HUES6 (cell line): ENCODE data around the gene IER5L.

Experiments
- H3K27ac ChIP-seq: 2 replicates; pipeline ENCODE4 v1.7.0; 2013; ENCODE audit warnings: low read depth, mild to moderate bottlenecking, low read length, inconsistent platforms
- H3K27me3 ChIP-seq: 2 replicates; pipeline ENCODE4 v1.6.1; 2013; ENCODE audit warnings: low read length; ENCODE audit not compliant: control insufficient read depth, insufficient read depth
- H3K36me3 ChIP-seq: 2 replicates; pipeline ENCODE4 v1.6.1; 2013; ENCODE audit warnings: low read length; ENCODE audit not compliant: control insufficient read depth, insufficient read depth
- H3K4me1 ChIP-seq: 2 replicates; pipeline ENCODE4 v1.6.1; 2013; ENCODE audit warnings: low read length; ENCODE audit not compliant: control insufficient read depth, insufficient read depth
- H3K4me3 ChIP-seq: 2 replicates; pipeline ENCODE4 v1.5.1; 2013; ENCODE audit warnings: low read depth, low read length
- H3K9ac ChIP-seq: one replicate; pipeline ENCODE4 v1.6.1; 2013; ENCODE audit warnings: mild to moderate bottlenecking, low read length
- H3K9me3 ChIP-seq: 2 replicates; pipeline ENCODE4 v1.6.1; 2013; ENCODE audit warnings: low read depth, low read length; ENCODE audit not compliant: control insufficient read depth, insufficient read depth

Gene IER5L

GRCh38 chr9:129160712-129161533, 17.1 kb downstream of the IER5L start:
- H3K4me3 ChIP-seq = no peak overlapping the region
- no peak overlapping the region for H3K9ac ChIP-seq
- H3K4me1 ChIP-seq = peaks cover 11% of the 10 kb centered on the region; the same call in 1 of the 2 replicates
- H3K27me3 ChIP-seq = no peaks in the 10 kb centered on the region
- H3K36me3 ChIP-seq = 0 out of 2 replicates have a peak, but pooled peaks cover 2% of the 10 kb centered on the region
- no peak overlapping the region for H3K27ac ChIP-seq
- H3K9me3 ChIP-seq = no peaks in the 10 kb centered on the region

GRCh38 chr9:129156163-129156562, 21.9 kb downstream of the IER5L start:
- Histone ChIP-seq H3K4me1 (no peaks in the 10 kb centered on the region), H3K4me3 (no peak overlapping the region), H3K9me3 (no peaks in the 10 kb centered on the region), H3K36me3 (peaks cover 14% of the 10 kb centered on the region), H3K27me3 (no peaks in the 10 kb centered on the region), H3K9ac (no peak overlapping the region), H3K27ac (no peak overlapping the region)

- Histone ChIP-seq H3K9ac (no peak overlapping the region), H3K27me3 (no peaks in the 10 kb centered on the region), H3K4me3 (no peak overlapping the region), H3K9me3 (no peaks in the 10 kb centered on the region), H3K4me1 (no peaks in the 10 kb centered on the region), H3K36me3 (peaks cover 21% of the 10 kb centered on the region), H3K27ac (no peak overlapping the region)
Observed at GRCh38 chr9:129154866-129155477, 23.1 kb downstream of the IER5L start.

DNA sequence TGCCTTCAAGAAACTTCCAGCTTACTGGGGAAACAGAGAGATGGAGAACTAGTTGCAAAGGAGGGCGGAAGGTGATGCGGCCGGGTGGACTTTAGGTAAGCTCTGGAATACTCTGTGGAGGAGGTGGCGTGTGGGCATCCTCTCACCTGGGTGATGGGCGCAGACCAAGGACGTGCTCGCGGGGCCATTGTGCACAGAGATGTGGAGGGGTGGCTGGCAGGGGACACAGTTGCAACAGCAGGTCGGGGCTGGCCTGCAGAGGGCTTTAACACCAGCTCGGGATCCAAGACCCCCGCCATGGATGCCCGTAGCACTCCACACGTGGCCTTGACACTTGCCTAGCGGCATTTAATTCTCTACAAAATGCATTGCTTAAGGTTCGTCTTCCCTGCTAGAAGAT, 26.6 kb downstream of the IER5L start:
- H3K27me3 ChIP-seq = no peaks in the 10 kb centered on the region
- H3K27ac ChIP-seq = no peak overlapping the region
- H3K9ac ChIP-seq = no peak overlapping the region
- peaks cover 7% of the 10 kb centered on the region for H3K4me1 ChIP-seq
- no peak overlapping the region for H3K4me3 ChIP-seq
- H3K9me3 ChIP-seq = no peaks in the 10 kb centered on the region
- H3K36me3 ChIP-seq = peaks cover 38% of the 10 kb centered on the region

GRCh38 chr9:129150672-129151211, 27.3 kb downstream of the IER5L start:
- no peak overlapping the region for H3K9ac ChIP-seq
- H3K4me1 ChIP-seq = peaks cover 14% of the 10 kb centered on the region
- H3K27me3 ChIP-seq = no peaks in the 10 kb centered on the region
- H3K9me3 ChIP-seq = no peaks in the 10 kb centered on the region
- H3K27ac ChIP-seq = no peak overlapping the region
- H3K36me3 ChIP-seq = peaks cover 39% of the 10 kb centered on the region
- no peak overlapping the region for H3K4me3 ChIP-seq

DNA sequence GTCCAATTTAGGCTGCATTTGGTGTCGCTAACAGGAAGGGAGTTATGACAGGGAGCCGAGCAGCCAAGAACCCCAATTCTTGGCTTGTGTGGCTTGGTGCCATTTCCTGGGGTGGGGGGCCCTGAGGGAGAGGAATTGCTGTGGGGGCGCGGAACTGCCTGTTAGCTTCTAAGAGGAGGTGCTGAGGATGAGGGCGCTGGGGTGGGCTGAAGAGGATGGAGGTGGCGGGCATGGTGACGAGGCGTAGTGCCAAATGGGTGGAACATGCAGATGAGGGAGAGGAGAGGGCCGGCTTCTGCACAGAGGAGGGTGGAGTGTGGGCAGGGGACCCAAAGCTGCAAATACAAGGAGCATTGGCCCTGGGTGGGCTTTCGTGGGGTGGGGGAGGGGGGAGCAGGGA, 27.9 kb downstream of the IER5L start:
- Histone ChIP-seq H3K4me3 (no peak overlapping the region), H3K36me3 (peaks cover 35% of the 10 kb centered on the region), H3K9ac (no peak overlapping the region), H3K27me3 (no peaks in the 10 kb centered on the region), H3K27ac (no peak overlapping the region), H3K9me3 (no peaks in the 10 kb centered on the region), H3K4me1 (peaks cover 20% of the 10 kb centered on the region)

- H3K27ac ChIP-seq = no peak overlapping the region
Observed at GRCh38 chr9:129149442-129149841, 28.6 kb downstream of the IER5L start.

GRCh38 chr9:129148463-129149204, 29.4 kb downstream of the IER5L start:
- H3K9me3 ChIP-seq = no peaks in the 10 kb centered on the region
- no peak overlapping the region for H3K9ac ChIP-seq
- peaks cover 40% of the 10 kb centered on the region for H3K36me3 ChIP-seq
- no peak overlapping the region for H3K27ac ChIP-seq
- peaks cover 29% of the 10 kb centered on the region for H3K4me1 ChIP-seq
- H3K27me3 ChIP-seq = no peaks in the 10 kb centered on the region
- H3K4me3 ChIP-seq = no peak overlapping the region

More at GRCh38 chr9:129149442-129149841, 28.6 kb downstream of the IER5L start:
- Histone ChIP-seq H3K9ac (no peak overlapping the region), H3K36me3 (peaks cover 33% of the 10 kb centered on the region), H3K27me3 (no peaks in the 10 kb centered on the region), H3K4me3 (no peak overlapping the region), H3K4me1 (peaks cover 23% of the 10 kb centered on the region), H3K9me3 (no peaks in the 10 kb centered on the region)

- peaks cover 48% of the 10 kb centered on the region for H3K4me1 ChIP-seq
- no peaks in the 10 kb centered on the region for H3K9me3 ChIP-seq
- H3K27ac ChIP-seq = peak overlapping the region; percentile 77
Observed at GRCh38 chr9:129146441-129146941, 31.6 kb downstream of the IER5L start.

GRCh38 chr9:129145841-129146292, 32.2 kb downstream of the IER5L start:
- Histone ChIP-seq H3K9ac (peak overlapping the region; percentile 79), H3K27me3 (no peaks in the 10 kb centered on the region), H3K9me3 (no peaks in the 10 kb centered on the region), H3K27ac (peak overlapping the region; percentile 77), H3K36me3 (peaks cover 38% of the 10 kb centered on the region), H3K4me3 (no peak overlapping the region; the same call in 1 of the 2 replicates), H3K4me1 (peaks cover 54% of the 10 kb centered on the region)

More at GRCh38 chr9:129146441-129146941, 31.6 kb downstream of the IER5L start:
- Histone ChIP-seq H3K9ac (peak overlapping the region; percentile 79), H3K4me3 (no peak overlapping the region; the same call in 1 of the 2 replicates), H3K27me3 (no peaks in the 10 kb centered on the region), H3K36me3 (peaks cover 40% of the 10 kb centered on the region)
